K562 treated with DMSO at 1 percent for 12 hours (cell line): ENCODE measurements around the gene FCN3. TPM values are rescaled to one million over a fixed set of nuclear protein-coding genes. Genes with fewer than 3 reads are reported as not detected.

Experiments
- total RNA-seq: library from RNA; unstranded; fragments of 300-600 nt; gene quantifications from 2 replicates; pipeline ENCODE4 v1.2.3, GENCODE V29; 2022; ENCODE audit not compliant: insufficient read depth

FCN3 gene
- total RNA-seq, result not detected in 2 replicates

GRCh38 chr1:27374362-27375086 is at the start of gene FCN3:
Gene FCN3, minus strand, starts transcription at chr1:27374824. Its CDS starts 6 bp downstream, at chr1:27374818.

GRCh38 chr1:27392096-27392777 is 17.6 kb upstream of the FCN3 start, which contains the start of gene GPR3:
Gene GPR3, plus strand, starts transcription at chr1:27392622. Its CDS starts 1,177 bp downstream, at chr1:27393799.

GRCh38 chr1:27383039-27383605 is 8.5 kb upstream of the FCN3 start, which contains the start of gene CD164L2:
Gene CD164L2, minus strand, starts transcription at chr1:27383333. Its CDS starts 94 bp downstream, at chr1:27383239.

GRCh38 chr1:27366411-27367159 is 8.0 kb downstream of the FCN3 start, which contains the start of gene MAP3K6:
Gene MAP3K6, minus strand, starts transcription at chr1:27366961. Its CDS starts 364 bp downstream, at chr1:27366597.

GRCh38 chr1:27341525-27342252 is 32.9 kb downstream of the FCN3 start, which contains the start of gene SYTL1:
Gene SYTL1, plus strand, starts transcription at chr1:27342022. Its CDS starts 3,313 bp downstream, at chr1:27345335.

GRCh38 chr1:27321813-27322568 is 52.6 kb downstream of the FCN3 start, which contains the start of gene TMEM222:
Gene TMEM222, plus strand, starts transcription at chr1:27322163. Its CDS starts 35 bp downstream, at chr1:27322198.

Other genes with a start within 250 kb of the FCN3 start
- 9.9 and 20.9 TPM in 2 replicates for gene SLC9A1, start 219.7 kb downstream of the FCN3 start, total RNA-seq
- gene WDTC1, start 140.2 kb downstream of the FCN3 start, total RNA-seq, result 29.9 and 66.8 TPM in 2 replicates
- gene TMEM222, start 52.7 kb downstream of the FCN3 start, total RNA-seq, result 53.0 and 68.7 TPM in 2 replicates
- gene SYTL1, start 32.8 kb downstream of the FCN3 start, total RNA-seq, result 9.9 and 11.2 TPM in 2 replicates
- 13.7 and 13.8 TPM in 2 replicates for gene MAP3K6, start 7.9 kb downstream of the FCN3 start, total RNA-seq
- 1.8 and 2.3 TPM in 2 replicates for gene CD164L2, start 8.5 kb upstream of the FCN3 start, total RNA-seq
- gene GPR3, start 17.8 kb upstream of the FCN3 start, total RNA-seq, result 4.9 and 6.9 TPM in 2 replicates
- 36.0 and 96.4 TPM in 2 replicates for gene WASF2, start 115.3 kb upstream of the FCN3 start, total RNA-seq
- gene AHDC1, start 229.3 kb upstream of the FCN3 start, total RNA-seq, result 13.4 and 23.6 TPM in 2 replicates